NCI-H2196 treated with DMSO at 0.1 percent for 48 hours (cell line): ENCODE measurements around the gene RNF114.

Source experiments
- DNase-seq: peaks from one replicate; lab custom pipeline; 2025; ENCODE audit not compliant: unreplicated experiment; lab: John Stamatoyannopoulos, UW

The RNF114 gene

DNA sequence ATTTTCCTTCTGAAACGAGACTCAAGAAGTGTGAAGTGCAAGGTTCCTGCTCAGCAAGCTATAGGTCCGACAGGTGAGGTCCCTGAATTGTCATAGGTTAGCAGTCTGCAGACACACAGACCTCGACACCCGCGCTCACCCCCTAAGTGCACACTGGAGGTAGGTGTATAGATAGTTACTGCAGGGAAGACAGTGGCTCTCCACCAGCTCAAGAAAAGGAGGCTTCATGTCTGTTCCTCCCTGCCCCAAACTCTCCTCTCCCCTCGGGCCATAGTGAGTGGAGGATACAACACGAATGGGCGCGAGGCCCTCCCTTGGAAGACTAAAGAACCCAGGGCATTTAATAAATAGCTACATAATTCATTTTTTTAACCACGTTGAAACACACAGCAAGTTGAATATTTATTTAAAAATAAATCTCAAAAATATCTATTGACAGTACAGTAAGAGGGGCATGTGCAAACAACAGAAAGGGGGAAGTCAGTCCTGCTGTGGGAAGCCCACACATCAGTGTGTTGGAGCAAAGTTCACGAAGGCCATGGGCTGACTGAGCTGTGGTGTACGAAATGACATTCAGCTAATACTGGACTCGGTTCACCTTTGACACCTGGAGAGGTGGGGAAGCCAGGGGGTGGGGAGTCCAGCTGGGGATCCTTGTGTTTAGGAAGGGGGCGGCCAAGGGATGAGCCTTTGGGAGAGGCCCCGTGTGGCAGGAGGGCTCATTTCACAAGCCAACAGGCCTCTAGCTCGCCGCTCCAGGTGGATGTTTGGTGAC lies 31.6 kb upstream of the RNF114 start:
- no peak for DNase-seq

DNA sequence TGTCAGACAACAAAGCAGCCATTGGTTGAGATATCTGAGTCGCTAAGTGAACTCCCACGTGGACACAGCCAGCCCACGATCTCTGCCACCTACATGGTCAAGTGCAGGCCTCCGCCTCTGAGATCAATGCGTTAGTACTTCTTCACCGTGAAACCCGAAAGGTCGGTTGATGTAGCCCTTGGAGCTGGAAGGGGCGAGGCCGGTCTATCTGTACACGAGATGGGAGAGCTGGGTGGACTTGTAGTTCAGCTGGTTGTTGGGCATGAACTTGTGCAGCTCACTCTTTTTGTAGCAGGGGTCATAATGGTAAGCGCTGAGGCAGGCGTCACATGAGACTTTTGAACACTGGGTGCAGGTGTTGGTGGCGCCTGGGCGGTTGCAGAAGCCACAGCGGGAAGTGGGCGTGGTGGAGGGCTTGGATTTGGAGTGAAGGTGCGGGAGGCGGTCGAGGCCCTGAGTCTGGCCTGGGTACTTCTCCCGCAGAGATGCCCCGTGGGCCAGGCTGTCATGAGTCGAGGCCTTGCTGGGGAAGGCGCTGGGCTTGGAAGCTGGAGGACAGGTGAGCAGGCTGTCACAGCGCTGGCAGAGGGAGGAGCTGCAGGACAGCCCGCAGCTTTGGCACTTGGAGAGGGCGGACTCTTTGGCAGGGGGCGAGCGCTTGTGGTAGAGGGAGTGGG lies 30.6 kb upstream of the RNF114 start:
- no peak for DNase-seq

DNA sequence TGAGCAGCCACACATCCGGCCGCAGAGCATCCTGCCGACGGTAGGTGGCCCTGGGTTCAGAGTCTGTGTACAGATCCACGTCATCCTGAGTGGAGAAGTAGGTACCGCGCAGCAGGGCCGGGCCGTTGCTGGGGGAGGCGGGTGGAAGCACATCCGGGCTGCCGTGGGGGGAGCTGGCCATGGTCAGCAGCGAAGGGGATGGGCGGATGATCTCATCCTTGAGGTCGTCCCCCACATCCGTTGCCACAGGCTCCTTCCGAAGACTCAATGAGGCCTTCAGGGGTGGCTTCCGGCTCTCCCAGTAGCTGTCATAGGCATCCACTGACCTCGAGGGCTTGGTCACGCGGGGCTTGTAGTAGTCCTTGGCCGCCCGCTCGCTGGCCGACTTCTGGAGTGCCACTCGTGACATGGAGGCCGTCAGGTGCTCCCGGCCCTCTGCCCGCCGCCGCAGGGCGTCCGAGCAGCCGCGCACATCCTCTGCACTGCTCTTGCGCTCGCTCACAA lies 30.0 kb upstream of the RNF114 start:
- no peak for DNase-seq

DNA sequence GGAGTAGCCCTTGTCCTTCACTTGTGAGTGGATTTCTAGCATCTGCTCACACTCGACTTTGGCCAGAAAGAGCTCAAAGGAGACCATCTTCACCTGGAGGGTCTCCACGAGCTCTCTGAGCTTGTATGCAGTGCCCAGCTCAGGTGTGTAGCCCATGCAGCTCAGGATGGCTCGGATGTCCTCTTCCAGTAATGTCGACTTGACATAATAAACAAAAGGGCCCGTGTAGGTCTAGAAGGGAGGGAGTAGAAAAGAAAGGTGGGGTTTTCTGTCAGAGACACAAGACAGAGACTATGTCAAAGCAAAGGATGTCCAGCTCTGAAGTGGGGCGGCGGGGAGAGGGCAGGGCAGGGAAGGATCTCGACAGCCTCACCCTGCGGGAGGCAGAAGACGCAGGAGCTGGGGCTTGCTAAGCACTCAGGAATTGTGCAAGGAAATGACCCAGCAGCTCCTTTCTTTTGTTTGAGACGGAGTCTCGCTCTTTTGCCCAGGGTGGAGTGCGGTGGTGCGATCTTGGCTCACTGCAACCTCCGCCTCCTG lies 29.5 kb upstream of the RNF114 start:
- DNase-seq, result no peak

DNA sequence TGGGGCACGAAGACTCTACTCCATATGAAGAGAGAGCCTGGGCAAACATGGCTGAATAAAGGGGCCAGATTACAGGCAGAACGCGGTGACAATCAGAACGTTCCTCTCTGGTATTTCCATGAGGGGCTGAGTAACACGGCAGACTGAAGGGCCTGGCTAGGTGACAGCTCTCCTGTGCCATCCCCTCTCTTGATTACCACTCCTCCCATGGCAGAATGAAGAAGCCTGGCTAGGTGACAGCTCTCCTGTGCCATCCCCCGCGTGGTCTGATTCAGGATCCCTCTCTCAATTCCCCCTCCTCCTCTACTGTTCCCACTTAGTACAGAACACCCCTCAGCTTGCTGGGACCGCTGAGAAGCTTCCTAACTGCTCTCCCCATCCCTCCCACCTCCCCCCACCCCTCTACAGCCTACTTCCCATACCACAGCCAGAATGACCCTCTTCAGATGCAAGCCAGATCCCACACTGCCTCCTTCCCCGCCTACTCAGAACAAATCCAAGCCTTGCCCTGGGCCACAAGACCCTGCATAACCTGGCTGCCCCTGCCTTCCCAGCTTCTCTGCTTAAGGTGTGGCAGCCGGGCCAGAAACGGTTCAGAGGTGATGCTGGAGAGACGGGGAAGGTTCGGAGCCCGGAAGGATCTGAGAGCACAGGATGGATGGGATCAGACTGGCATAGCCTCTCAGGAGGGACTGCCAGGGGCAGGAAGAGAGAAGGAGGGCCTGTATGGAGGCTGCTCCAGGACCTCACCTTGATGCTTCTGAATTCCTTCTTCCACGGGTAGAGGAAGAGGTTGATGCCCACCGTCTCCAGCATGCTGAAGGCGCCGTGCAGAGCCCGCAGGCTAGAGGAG lies 28.6 kb upstream of the RNF114 start:
- no peak for DNase-seq

DNA sequence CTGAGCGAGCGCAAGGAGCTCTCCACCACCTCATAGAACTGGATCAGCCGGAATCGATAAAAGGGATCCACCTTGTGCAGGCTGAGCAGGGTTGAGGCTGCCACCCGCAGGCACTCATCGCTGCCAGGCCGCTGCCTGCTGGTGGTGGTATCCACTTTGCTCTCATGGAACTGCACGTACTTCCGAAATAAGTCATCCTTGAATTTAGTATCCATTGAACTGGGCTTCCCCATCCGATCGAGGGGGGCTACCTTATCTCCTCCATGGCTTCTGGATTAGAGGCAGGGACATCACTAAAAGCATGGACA lies 28.0 kb upstream of the RNF114 start:
- DNase-seq, result no peak

DNA sequence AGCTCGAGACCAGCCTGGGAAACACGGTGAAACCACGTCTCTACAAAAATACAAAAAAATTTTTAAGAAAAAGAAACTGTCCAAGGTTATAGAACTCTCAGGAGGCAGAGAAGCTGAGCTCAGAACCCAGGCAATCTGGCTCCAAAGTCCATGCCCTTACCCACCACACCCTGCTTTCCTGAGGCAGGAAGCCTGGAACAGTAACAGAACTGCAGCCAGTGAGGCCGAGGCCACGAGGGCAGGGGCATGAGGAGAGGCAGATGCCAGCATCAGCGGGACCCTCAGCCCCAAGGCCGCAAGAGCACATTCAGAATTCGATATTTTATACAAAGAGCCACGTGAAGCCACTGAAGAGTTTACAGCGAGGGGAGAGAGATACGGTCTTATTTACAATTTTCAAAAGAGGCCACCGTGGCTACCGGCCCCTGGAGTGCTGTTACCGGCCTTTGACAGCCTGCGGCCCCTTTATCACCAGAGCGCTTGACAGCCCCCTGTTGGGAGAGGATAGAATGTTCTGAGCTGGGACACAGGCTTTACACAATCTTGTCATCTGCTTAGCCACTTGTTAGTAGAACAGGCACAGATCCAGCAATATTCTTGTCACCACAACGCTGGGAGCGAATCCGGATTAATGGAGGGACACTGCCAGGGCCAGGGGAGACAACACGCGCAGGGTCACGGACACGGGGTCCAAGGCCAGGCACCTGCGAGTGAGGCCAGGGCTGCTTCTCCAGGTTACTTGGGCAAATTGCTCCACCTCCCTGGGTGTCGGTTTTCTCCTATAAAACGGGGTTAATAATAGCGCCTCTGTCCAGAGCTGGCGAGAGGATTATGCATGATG lies 26.5 kb upstream of the RNF114 start:
- DNase-seq, result peak; percentile 64

DNA sequence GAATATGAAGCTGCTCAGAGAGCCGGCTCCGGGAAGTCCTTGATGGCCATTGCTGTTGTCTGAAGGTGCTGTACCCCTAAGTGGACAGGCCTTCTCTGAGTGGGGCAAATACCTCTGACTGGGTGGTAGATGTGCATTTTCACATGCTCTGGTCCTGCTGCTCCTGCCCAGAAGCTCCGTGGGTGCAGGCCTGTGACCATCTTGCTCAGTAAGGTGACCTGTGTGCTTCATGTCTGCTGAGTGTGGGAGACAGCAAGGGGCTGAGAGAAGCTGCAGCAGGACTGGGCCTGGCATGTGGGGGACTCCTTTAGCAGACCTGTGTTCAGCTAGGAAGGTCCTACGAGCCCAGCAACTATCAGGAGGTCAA lies 25.9 kb upstream of the RNF114 start:
- DNase-seq, result no peak

DNA sequence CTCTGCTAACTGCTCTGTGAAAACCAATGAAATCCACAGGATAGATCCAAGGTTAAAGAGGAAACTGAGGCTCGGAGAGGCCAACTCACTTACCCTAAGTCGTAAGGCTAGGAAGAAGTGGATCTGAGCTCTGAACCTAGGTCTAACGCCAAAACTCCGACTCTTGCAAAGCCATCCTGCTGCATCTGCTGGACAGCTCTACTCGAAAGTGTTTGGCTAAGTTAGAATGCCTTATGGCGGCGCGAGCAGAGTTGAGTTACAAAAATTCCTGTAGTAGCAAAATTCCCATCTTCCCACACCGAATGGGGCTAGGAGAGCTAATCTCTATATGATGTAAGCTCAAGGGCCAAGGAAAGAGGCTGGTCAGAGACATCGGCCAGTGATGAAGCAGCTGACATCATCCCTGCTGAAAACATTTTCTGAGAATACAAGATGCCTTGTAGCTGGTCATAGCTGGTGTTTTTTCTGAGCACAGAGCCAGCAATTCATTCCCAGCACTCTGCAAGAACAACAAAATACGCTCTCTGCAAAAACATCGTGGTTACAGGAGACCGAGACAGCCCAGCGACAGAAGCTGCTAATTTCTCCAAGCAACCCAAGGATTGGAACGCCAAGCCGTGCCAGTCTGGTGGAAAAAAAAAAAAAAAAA lies 22.7 kb upstream of the RNF114 start:
- DNase-seq, result no peak

DNA sequence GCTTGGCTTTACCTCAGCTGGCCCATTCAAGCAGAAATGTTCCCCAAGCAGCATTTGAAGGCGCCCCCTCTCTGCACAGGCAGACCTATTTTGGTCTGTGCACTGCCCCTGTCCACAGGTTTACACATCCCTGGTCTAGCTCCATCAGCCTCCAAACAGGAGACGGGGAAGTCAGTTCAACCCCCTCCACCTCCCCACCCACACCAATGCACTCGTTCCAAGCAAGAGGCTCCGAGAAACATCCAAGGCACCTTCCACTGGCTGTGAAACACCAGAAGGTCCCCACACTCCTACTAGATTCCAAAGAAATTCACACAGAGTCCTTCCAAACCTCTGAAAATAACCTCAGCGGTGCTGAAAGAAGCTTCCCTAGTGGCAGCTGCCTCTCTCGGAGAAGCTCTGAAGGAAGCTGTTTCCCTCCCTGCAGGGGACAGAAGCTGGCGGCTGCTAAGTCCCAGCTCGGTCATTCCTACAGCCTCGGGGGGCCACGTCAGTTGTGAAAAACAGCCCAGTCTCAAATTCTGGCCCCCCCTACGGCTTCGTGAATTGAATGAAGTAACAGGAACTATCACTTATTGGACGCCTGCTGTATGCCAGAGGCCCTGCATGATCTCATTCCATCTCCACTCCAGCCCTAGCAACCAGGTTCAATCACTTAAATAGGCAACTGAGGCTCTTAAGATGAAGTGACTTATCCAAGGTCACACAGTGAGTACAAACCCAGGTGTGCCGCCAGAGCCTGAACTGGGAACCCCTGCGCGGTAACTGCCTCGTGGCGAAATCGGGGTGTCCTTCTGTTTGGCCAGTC lies 21.7 kb upstream of the RNF114 start:
- DNase-seq, result no peak

DNA sequence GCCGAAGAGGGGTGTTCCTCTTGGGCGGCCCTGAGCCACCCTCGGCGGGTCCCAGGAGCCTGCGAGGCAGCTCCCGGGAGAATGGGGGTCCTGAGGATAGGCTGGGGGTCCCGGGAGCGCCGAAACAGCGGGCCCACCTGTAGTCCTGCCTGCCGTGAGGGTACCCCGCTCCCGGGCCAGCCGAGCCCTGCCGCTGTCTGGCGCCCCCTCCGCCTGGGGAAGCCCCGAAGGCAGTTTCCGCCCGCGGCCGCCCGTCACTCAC lies 21.1 kb upstream of the RNF114 start:
- no peak for DNase-seq

DNA sequence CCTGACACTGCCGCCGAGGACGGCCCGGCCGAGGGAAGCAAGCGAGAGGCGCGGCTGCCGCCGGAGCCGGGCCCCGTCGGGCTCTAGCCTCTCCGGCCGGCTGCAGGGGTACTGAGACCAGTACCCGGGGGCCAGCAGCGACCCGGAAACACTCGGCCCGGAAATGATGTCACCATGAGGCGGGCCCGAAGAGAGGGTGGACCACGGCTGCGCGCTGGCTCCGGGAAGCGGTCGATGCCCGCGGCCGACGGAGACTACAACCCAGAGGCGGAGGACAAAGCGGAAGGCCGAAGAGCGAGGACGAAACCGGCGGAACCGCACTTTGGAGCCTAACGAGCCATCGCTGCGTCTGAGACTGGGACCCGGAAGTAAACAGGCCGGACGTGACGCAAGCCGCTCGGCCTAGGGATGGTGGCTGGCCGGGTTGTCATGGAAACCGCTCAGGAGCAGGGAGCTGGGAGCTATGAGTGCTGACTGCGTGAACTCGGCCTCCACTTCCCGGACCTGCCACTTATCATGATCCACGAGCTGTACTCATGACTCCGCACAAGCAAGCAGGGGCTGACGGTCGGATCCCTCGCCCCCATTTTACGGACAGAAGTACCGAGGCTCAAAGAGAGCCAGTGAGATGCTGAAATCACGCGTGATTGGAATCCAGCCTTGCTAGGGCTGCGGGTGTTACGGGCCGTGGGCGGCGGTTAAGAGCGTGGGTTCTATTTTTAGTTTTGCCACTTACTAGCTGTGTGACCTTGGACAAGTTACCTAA lies 20.6 kb upstream of the RNF114 start, which contains the start of gene SPATA2:
Gene SPATA2, minus strand, starts transcription at position 150 of the 766 bp plus-strand sequence. CDS start 7,039 bp downstream, outside the sequence.
- peak; percentile 84 for DNase-seq

DNA sequence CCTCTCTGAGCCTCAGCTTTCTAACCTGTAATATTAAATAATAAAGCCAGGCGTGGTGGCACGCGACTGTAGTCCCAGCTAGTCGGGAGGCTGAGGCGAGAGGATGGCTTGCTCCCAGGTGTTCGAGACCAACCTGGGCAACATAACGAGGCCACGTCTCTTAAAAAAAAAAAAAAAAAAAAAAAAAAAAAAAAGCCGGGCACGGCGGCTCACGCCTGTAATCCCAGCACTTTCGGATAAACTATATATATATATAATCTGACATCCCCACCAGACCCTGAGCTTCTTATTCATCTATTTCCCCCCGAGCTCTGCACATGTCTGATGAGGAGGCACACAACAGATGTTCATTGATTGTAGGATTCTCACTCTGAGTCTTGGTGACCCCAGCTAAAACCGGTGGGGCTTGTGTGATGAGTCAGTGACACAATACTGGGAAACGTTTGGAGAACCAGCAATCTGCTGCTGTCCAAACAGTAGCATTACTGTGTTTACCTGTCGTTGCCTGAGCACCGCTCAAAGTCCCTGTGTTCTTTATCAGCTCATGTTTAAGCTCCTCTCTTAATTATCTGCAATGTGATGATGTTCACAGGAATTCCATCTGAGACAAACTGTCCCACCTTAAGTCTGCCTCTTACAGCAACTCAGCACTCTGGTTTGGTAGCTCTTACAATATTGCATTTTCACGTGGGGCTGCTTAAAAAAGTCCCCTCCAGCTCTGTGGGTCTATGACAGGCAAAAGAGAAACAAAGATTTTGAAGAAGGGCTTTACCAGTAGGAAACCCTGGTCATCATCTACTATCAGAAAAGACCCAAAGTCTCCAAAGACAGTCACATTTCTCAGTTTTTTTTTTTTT lies 19.8 kb upstream of the RNF114 start:
- DNase-seq, result peak; percentile 28

DNA sequence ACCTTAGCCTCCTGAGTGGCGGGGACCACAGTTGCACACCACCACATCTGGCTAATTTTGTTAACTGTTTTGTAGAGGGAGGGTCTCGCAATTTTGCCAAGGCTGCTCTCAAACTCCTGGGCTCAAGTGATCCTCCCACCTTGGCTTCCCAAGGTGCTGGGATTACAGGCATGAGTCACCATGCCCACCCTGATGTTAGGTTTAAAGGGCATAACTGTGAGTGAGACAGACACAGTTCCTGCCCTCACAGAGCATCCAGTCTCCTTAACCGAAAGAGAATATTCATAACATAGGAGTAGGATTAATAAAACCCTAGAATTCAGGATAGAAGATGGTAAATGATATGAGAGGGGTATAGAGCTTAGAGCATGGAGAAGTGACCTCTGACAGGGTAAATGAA lies 17.8 kb upstream of the RNF114 start:
- no peak for DNase-seq

DNA sequence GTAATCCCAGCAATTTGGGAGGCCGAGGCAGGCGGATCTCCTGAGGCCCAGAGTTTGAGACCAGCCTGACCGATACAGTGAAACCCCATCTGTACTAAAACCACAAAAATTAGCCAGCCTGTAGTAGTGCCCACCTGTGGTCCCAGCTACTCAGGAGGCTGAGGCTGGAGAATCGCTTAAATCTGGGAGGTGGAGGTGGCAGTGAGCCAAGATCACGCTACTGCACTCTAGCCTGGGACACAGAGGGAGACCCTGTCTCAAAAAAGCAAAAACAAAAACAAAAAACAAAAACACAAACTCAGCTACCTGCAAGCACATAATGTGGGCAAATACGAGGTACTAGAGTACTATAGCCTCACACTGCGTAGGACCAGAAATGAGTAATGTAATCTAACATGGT lies 17.2 kb upstream of the RNF114 start:
- no peak for DNase-seq

DNA sequence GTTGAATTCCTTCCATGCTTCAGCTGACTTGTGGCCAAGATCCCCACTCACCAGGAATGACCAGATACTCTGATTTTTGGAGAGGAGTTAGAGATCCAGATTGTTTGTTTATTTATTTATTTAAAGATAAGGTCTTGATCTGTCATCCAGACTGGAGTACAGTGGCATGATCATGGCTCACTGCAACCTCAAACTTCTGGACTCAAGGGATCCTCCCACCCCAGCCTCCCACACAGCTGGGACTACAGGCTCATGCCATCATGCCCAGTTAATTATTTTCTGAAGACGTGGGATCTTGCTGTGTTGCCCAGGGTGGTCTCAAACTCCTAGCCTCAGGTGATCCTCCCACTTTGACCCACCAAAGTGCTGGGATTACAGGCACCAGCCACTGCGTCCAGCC lies 16.7 kb upstream of the RNF114 start:
- DNase-seq, result no peak

DNA sequence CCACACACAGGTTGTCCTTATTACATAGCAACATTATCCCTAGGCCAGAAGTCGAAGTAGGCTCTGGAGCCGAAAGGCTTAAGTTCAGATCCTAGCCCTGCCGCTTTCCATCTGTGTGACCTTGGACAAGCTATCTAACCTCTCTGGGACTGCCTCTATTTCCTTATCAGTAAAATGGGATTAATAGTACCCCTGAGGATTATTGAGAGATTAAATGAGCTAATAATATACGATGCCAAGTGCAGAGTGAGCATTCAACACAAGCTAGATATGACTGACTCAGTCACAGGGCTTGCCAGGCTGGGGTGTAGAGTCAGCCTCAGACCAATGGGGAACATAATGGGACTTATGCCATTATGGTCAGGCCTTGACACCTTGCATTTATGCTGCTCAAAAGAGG lies 11.9 kb upstream of the RNF114 start:
- no peak for DNase-seq

DNA sequence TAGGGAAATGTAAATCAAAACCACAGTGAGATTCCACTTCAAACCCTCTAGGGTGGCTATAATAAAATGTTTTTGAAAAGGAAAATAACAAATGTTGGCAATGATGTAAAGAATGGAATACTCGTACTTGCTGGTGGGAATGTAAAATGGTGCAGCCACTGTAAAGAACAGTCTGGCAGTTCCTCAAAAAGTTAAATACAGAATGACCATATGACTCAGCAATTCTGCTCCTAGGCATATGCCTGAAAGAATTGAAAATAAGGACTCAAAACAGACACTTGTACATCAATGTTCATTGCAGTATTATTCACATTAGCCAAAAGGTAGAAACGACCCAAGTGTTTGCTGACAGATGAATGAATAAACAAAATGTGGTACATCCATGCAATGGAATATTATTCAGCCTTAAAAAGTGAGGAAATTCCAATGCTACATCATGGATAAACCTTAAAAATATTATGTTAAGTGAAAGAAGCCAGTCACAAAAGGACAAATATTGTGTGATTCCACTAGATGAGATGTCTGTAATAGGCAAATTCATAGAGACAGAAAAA lies 10.2 kb upstream of the RNF114 start:
- no peak for DNase-seq
